SK-N-SH (cell line): ENCODE measurements around the gene TMA7. TPM values are rescaled to one million over a fixed set of nuclear protein-coding genes. Genes with fewer than 3 reads are reported as not detected.

Experiments used
- CTCF ChIA-PET: fragments of 300-600, 350-600 bp; formaldehyde crosslinking; extraction: SDS; loops from one replicate; lab custom pipeline; 2021; lab: Yijun Ruan, JAX
- POLR2A ChIA-PET: fragments of 350-600 bp; sonication (Branson Sonifier 250); formaldehyde crosslinking; extraction: SDS; loops from one replicate; lab custom pipeline; 2020; ENCODE audit warnings: antibody characterized with exemption, inconsistent platforms; lab: Yijun Ruan, JAX
- DNase-seq: peaks from one replicate; pipeline ENCODE4 v3.0.0; 2012
- H2AFZ ChIP-seq: fragments of 200-600 bp; sonication (generic); 2 replicates; pipeline ENCODE4 v1.8.1; 2016; ENCODE audit warnings: antibody characterized with exemption, mild to moderate bottlenecking, low read depth
- H3F3A ChIP-seq: fragments of 200-600 bp; sonication (generic); replicated peaks from 2 replicates; pipeline ENCODE3; 2016; ENCODE audit warnings: antibody characterized with exemption, mild to moderate bottlenecking; ENCODE audit not compliant: insufficient read depth
- H3K27ac ChIP-seq, 2 experiments: fragments of 200-500 bp in 1 of 2; fragments of 200-600 bp in 1 of 2; sonication (Bioruptor generic) in 1 of 2; sonication (generic), shearing (Covaris generic) in 1 of 2; 2 replicates each; pipeline versions ENCODE4 v1.5.1 to v1.6.1; 2014 to 2016; ENCODE audit warnings: low read depth in 2 of 2, inconsistent platforms in 1 of 2, low read length in 1 of 2, mild to moderate bottlenecking in 1 of 2, mixed read lengths in 1 of 2
- H3K27me3 ChIP-seq: fragments of 200-600 bp; sonication (generic), shearing (Covaris generic); 2 replicates; pipeline ENCODE4 v1.6.1; 2016; ENCODE audit warnings: mixed run types; ENCODE audit not compliant: insufficient read depth
- H3K36me3 ChIP-seq, 2 experiments: fragments of 200-500 bp in 1 of 2; fragments of 200-600 bp in 1 of 2; sonication (Bioruptor generic) in 1 of 2; sonication (generic) in 1 of 2; replicated peaks in 1 of 2; 2 replicates each; pipeline versions ENCODE3 to v1.5.1; 2014 to 2016; ENCODE audit warnings: low read length in 1 of 2, mild to moderate bottlenecking in 1 of 2; ENCODE audit not compliant: insufficient read depth in 2 of 2, control insufficient read depth in 1 of 2
- H3K4me1 ChIP-seq, 2 experiments: fragments of 200-500 bp in 1 of 2; fragments of 200-600 bp in 1 of 2; sonication (Bioruptor generic) in 1 of 2; sonication (generic), shearing (Covaris generic) in 1 of 2; 2 replicates each; pipeline versions ENCODE4 v1.5.1 to v1.6.1; 2014 to 2016; ENCODE audit warnings: low read depth in 1 of 2, low read length in 1 of 2, mixed run types in 1 of 2; ENCODE audit not compliant: insufficient read depth in 2 of 2, control insufficient read depth in 1 of 2
- H3K4me2 ChIP-seq: fragments of 200-600 bp; sonication (generic), shearing (Covaris generic); 2 replicates; pipeline ENCODE4 v1.6.1; 2017; ENCODE audit warnings: mixed run types
- H3K4me3 ChIP-seq, 2 experiments: fragments of 200-500 bp in 1 of 2; fragments of 200-600 bp in 1 of 2; sonication (Bioruptor generic) in 1 of 2; sonication (generic), shearing (Covaris generic) in 1 of 2; 2 replicates each; pipeline versions ENCODE4 v1.5.1 to v1.8.1; 2014 to 2016; ENCODE audit warnings: low read depth in 2 of 2, inconsistent platforms in 1 of 2, low read length in 1 of 2, mild to moderate bottlenecking in 1 of 2, mixed read lengths in 1 of 2, moderate library complexity in 1 of 2
- H3K79me2 ChIP-seq: fragments of 200-600 bp; sonication (generic); 2 replicates; pipeline ENCODE4 v1.8.1; 2017; ENCODE audit warnings: mild to moderate bottlenecking; ENCODE audit not compliant: insufficient read depth
- H3K9ac ChIP-seq: fragments of 200-600 bp; sonication (generic); 2 replicates; pipeline ENCODE4 v1.6.1; 2017; ENCODE audit warnings: mixed run types
- H3K9me2 ChIP-seq: fragments of 200-600 bp; sonication (generic); 2 replicates; pipeline ENCODE4 v1.6.1; 2017; ENCODE audit warnings: mixed run types
- H3K9me3 ChIP-seq: fragments of 200-600 bp; sonication (generic); 2 replicates; pipeline ENCODE4 v1.6.1; 2017; ENCODE audit warnings: mixed run types, mild to moderate bottlenecking, moderate library complexity
- H4K20me1 ChIP-seq: fragments of 200-600 bp; sonication (generic); 2 replicates; pipeline ENCODE4 v1.6.1; 2017; ENCODE audit warnings: mild to moderate bottlenecking, mixed run types; ENCODE audit not compliant: insufficient read depth
- ELF1 ChIP-seq: IDR thresholded peaks from 2 replicates; pipeline ENCODE4 v1.4.0; 2012
- EZH2phosphoT487 ChIP-seq: fragments of 200-600 bp; sonication (generic); IDR thresholded peaks from 2 replicates; pipeline ENCODE4 v1.6.1; 2017; ENCODE audit warnings: low read depth, mixed run types, mild to moderate bottlenecking, antibody characterized with exemption, moderate library complexity, borderline replicate concordance
- GABPA ChIP-seq: IDR thresholded peaks from 2 replicates; pipeline ENCODE4 v1.4.0; 2012; ENCODE audit warnings: low read depth, mild to moderate bottlenecking
- GATA2 ChIP-seq: sonication (generic); formaldehyde crosslinking; IDR thresholded peaks from 2 replicates; pipeline ENCODE4 v1.5.0; 2020; ENCODE audit warnings: mild to moderate bottlenecking, missing genetic modification reagents
- IRF3 ChIP-seq: fragments of 150-350 bp; IDR thresholded peaks from 2 replicates; pipeline ENCODE4 v1.6.1; 2016; ENCODE audit warnings: mild to moderate bottlenecking, low read depth, low read length
- JUND ChIP-seq: IDR thresholded peaks from 2 replicates; pipeline ENCODE4 v1.4.0; 2012
- MXI1 ChIP-seq: IDR thresholded peaks from 2 replicates; pipeline ENCODE4 v1.6.1; 2012; ENCODE audit warnings: mild to moderate bottlenecking, low read depth, low read length, improper control_type of control experiment
- POLR2AphosphoS5 ChIP-seq: IDR thresholded peaks from 2 replicates; pipeline ENCODE4 v1.6.1; 2012; ENCODE audit warnings: low read depth, low read length
- RAD21 ChIP-seq: IDR thresholded peaks from 2 replicates; pipeline ENCODE4 v1.6.1; 2012; ENCODE audit warnings: mild to moderate bottlenecking, low read length
- RCOR1 ChIP-seq: fragments of 150-350 bp; IDR thresholded peaks from 2 replicates; pipeline ENCODE4 v1.6.1; 2017; ENCODE audit warnings: antibody characterized with exemption, low read length
- RFX5 ChIP-seq: IDR thresholded peaks from 2 replicates; pipeline ENCODE4 v1.6.1; 2012; ENCODE audit warnings: mild to moderate bottlenecking, improper control_type of control experiment, low read length
- TCF12 ChIP-seq: IDR thresholded peaks from 2 replicates; pipeline ENCODE4 v1.4.0; 2012
- USF1 ChIP-seq: IDR thresholded peaks from 2 replicates; pipeline ENCODE4 v1.4.0; 2012; ENCODE audit warnings: low read depth, borderline replicate concordance
- USF2 ChIP-seq: fragments of 150-350 bp; IDR thresholded peaks from 2 replicates; pipeline ENCODE4 v1.6.1; 2017; ENCODE audit warnings: antibody characterized with exemption, low read length, low read depth, borderline replicate concordance
- ZBTB33 ChIP-seq: IDR thresholded peaks from 2 replicates; pipeline ENCODE4 v1.4.0; 2012; ENCODE audit warnings: low read depth, borderline replicate concordance
- whole genome bisulfite sequencing: methylation state at CpG from one replicate; pipeline ENCODE4 v1.1.6; 2017; ENCODE audit warnings: low lambda C conversion rate; 5-methylcytosine and 5-hydroxymethylcytosine counted together
- polyA plus RNA-seq, 3 experiments: library from polyadenylated mRNA; depleted of rRNA; stranded (reverse); fragments of >200 nt; gene quantifications; 2 replicates each; pipeline ENCODE4 v1.2.3, GENCODE V29; 2012

Gene TMA7
- polyA plus RNA-seq, 1 of the 3 experiments (the other 2 are of a cell fraction), result 438 TPM

GRCh38 chr3:48464713-48465221 is 24.7 kb downstream of the TMA7 start:
- Histone ChIP-seq H3K4me3 (0 out of 4 replicates have a peak overlapping the region, but pooled peaks of 1 of the 2 experiments have one; percentile 68), H3K36me3 (peaks cover 15 to 49% of the 10 kb centered on the region in 2 experiments), H3K9ac (peak overlapping the region; percentile 95), H4K20me1 (no peaks in the 10 kb centered on the region), H3K27ac (peak overlapping the region; percentile 99 to 100), H3K27me3 (no peaks in the 10 kb centered on the region), H3F3A (peaks cover 22% of the 10 kb centered on the region), H3K4me1 (peaks cover 16 to 60% of the 10 kb centered on the region in 2 experiments; a peak in 2 of 4 replicates), H2AFZ (no peak overlapping the region), H3K4me2 (peak overlapping the region; percentile 36; the same call in 1 of the 2 replicates), H3K79me2 (peaks cover 36% of the 10 kb centered on the region), H3K9me2 (no peaks in the 10 kb centered on the region), H3K9me3 (no peaks in the 10 kb centered on the region)
- DNase-seq, result no peak
- POLR2A ChIA-PET, result interaction anchor here (0.7 to 0.9 kb wide), 2 partner anchors 13 to 85 kb away, joined by 3 to 4 read pairs; no protein-coding TSS in a partner anchor
- 93% methylated on average over 3 of the region's 17 CpGs for WGBS
- CTCF ChIA-PET, result interaction anchor here (0.5 to 8.2 kb wide), 16 partner anchors 12 to 201 kb away, joined by 3 to 136 read pairs (median 4); partner anchors contain the start of genes ATRIP, PFKFB4 and SLC26A6
- TF ChIP-seq JUND (no peak), RFX5 (no peak), GABPA (no peak), RAD21 (no peak), IRF3 (no peak), POLR2AphosphoS5 (no peak), RCOR1 (no peak), ELF1 (no peak), GATA2 (CRISPR knock-in tag) (no peak), EZH2phosphoT487 (no peak), USF1 (no peak), MXI1 (no peak)

DNA sequence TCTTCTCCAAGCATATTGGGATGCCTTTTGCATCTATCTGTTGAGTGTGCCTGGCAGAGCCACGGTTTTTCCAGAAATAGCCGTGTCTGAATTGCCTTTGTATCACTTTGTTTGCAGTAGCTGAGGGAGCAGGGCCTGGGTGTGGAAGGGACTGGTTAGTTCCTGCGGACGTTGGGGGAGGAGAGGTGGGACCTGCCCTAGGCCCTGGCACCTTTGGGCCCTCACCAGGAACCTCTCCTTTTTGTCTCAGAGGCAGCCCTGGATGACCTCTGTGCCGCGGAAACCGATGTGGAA is 25.1 kb downstream of the TMA7 start:
- Histone ChIP-seq H3K27ac (peak overlapping the region; percentile 99 to 100), H3K4me2 (peak overlapping the region; percentile 36; the same call in 1 of the 2 replicates), H3F3A (peaks cover 22% of the 10 kb centered on the region), H3K36me3 (peaks cover 11 to 47% of the 10 kb centered on the region in 2 experiments), H3K27me3 (no peaks in the 10 kb centered on the region)
- no peak for DNase-seq
- POLR2A ChIA-PET, result interaction anchor here (0.7 to 1.3 kb wide), 2 partner anchors 42 to 85 kb away, joined by 3 to 5 read pairs; no protein-coding TSS in a partner anchor
- TF ChIP-seq USF2, result no peak
- no peak for TF ChIP-seq TCF12
- no peak for TF ChIP-seq ZBTB33
- TF ChIP-seq, all 33 proteins: peak for 0
- Histone ChIP-seq H4K20me1 (no peaks in the 10 kb centered on the region), H3K4me1 (peaks cover 16 to 64% of the 10 kb centered on the region in 2 experiments; a peak in 2 of 4 replicates), H3K9me3 (no peaks in the 10 kb centered on the region), H3K4me3 (0 out of 4 replicates have a peak overlapping the region, but pooled peaks of 1 of the 2 experiments have one; percentile 68), H3K9ac (peak overlapping the region; percentile 95), H2AFZ (no peak overlapping the region), H3K9me2 (no peaks in the 10 kb centered on the region), H3K79me2 (peaks cover 40% of the 10 kb centered on the region)
- CTCF ChIA-PET, result interaction anchor here (0.5 to 8.2 kb wide), 16 partner anchors 11 to 201 kb away, joined by 3 to 136 read pairs (median 4); partner anchors contain the start of genes ATRIP, PFKFB4 and UCN2
- WGBS, result 27% methylated on average over 6 of the region's 7 CpGs
